22Rv1 (cell line): ENCODE data around the gene YWHAG.
"Not testable (repeated sequence)": the region's sequence is repeated elsewhere in the genome, so short reads cannot be mapped to it uniquely, and the experiment has no call there.

ENCODE experiments used
- H3K27ac ChIP-seq: fragments of 450-650 bp; 2 replicates; pipeline ENCODE4 v1.5.1; 2017
- CTCF ChIP-seq: fragments of 450-650 bp; IDR thresholded peaks from 2 replicates; pipeline ENCODE4 v1.5.1; 2017; ENCODE audit warnings: mild to moderate bottlenecking
- ZFX ChIP-seq: fragments of 450-650 bp; IDR thresholded peaks from 2 replicates; pipeline ENCODE4 v1.6.1; 2017; ENCODE audit warnings: antibody characterized with exemption, borderline replicate concordance

The YWHAG gene

DNA sequence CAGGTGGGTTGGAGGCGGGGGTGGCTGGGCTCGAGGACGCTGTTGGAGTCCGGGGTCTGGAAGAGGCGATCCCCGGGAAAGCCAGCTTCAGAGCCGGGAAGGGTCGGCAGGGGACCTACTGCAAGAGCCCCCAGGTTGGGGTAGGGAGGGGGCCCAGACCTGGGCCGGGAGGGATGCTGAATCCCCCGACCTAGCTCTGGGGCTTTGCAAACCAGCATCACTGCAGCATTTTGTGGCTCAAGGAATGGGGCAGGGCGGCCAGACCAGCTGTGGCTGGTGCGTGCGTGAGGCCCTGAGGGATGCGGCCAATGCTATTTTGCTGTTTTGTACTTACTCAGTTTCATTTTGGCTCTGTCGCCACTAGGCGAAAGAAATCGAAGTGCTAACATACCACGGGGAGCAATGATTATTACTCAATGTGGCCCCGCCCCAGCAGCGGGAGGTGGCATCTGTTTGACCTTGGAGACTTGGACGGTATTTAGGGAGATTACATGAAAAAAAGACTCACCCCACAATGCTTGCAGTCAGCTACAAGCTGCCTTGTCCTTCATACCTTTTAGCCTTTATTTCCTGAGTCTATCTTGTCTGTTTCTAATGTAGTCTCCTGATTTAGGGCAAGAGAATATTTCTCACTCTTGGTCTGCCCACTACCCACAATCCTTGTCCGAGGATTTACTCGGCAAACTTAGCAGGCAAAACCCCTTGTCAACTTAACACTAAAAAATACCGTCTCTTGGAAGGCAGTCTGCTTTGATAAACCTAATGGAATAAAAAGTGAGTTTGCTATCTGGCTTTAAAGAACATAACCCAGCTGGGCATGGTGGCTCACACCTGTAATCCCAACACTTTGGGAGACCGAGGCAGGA is 40.1 kb downstream of the YWHAG start:
- TF ChIP-seq ZFX (no peak), CTCF (peak; percentile 40)
- peak overlapping the region; percentile 83 for H3K27ac ChIP-seq

DNA sequence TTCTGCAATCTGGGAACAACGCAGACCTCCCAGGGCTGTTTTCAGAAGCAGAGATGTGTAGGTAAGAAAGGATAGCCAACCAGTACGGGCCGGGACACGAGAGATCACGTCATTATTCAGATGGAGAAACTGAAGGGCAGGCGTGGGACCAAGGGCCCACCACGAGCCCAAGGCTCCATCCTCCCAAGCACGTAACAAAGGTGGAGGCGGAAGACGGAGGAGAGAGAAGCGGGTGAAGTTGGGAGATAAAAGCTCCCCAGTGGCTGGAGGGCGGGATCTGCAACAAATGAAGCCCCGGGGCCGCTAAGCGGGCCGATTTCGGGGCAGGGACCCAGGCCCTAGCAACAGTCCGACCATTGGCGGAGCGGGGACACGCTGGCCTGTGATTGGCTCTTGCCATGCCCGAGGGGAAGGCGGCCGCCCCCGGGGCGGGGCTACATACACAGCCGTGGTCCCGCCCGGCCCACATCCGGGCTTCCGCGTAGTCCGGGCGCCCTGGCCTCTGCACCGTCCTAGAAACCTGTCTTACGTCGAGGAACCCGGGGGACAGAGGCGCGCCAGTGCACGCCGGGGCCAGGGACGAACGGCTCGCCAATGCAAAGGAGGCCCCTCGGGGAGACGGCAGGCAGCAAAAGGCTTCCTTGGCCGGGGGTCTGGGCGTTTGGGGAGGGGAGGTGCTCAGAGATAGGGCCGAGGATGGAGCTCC is 40.9 kb downstream of the YWHAG start:
- TF ChIP-seq ZFX (no peak), CTCF (no peak)
- H3K27ac ChIP-seq, result peak overlapping the region; percentile 83

DNA sequence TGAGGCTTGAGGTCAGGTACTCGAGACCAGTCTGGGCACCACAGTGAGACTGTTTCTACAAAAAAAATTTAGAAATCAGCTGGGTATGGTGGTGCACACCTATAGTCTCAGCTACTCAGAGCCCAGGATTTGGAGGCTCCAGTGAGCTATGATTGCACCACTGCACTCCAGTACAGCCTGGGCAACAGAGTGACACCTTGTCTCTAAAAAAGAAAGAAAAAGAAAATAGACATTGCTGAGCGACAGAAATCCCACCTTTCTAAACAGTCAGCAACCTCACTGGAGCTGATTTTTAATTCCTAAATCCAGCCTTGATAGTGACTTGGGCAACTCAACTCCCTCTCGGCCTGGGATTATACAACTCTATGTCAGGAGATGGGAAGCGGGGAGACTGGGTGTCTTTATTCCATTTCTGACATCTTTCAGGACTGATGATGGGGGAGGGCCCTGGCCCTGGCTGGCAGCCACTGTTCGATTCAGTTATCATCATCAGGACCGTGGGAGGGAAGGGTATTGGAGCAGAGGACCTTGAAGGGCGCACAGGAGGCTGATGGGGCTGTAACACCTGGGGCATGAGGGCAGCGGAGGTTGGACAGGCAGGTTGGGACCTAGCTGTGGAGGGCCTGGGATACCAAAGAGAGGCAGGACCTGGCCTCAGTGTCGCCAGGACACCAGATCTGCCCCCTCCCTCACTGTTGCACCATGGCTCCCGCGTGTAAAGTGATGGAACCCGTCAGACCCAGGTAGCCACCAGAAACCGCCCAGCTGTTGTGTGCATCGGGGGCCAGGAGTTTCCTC is 41.6 kb downstream of the YWHAG start:
- no peak for TF ChIP-seq CTCF
- no peak for TF ChIP-seq ZFX
- peak overlapping the region; percentile 83 for H3K27ac ChIP-seq

GRCh38 chr7:76315364-76315763 is 43.4 kb downstream of the YWHAG start:
- no peak overlapping the region for H3K27ac ChIP-seq
- TF ChIP-seq CTCF (no peak), ZFX (no peak)

DNA sequence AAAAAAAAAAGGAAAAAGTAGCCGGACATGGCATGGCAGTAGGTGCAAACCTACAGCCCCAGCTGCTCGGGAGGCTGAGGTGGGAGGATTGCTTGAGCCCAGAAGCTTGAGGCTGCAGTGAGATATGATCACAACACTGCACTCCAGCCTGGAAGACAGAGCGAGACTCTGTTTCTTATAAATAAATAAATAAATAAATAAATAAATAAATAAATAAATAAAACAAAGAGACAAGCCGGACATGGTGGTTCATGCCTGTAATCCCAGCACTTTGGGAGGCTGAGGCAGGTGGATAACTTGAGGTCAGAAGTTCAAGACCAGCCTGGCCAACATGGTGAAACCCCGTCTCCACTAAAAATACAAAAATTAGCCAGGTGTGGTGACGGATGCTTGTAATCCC is 44.1 kb downstream of the YWHAG start:
- H3K27ac ChIP-seq, result not testable (repeated sequence)

- H3K27ac ChIP-seq, result no peak overlapping the region
- peak; percentile 100 for TF ChIP-seq CTCF
- no peak for TF ChIP-seq ZFX
Measured at GRCh38 chr7:76314042-76314721, 44.6 kb downstream of the YWHAG start.

DNA sequence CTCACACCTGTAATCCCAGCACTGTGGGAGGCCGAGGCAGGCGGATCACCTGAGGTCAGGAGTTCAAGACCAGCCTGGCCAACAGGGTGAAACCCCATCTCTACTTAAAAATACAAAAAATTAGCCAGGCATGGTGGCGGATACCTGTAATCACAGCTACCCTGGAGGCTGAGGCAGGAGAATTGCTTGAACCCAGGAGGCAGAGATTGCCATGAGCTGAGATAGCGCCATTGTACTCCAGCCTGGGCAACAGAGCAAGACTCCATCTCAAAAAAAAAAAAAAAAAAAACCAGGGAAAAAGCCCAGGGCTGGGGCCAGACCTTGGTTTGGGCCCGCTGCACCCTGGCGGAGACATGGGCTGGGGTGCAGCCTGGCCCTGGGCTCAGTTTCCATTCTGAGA is 47.0 kb downstream of the YWHAG start:
- not testable (repeated sequence) for H3K27ac ChIP-seq
